Kidney epithelial cell (primary cell): ENCODE results near the gene UBE3C. TPM values are rescaled to one million over a fixed set of nuclear protein-coding genes. Genes with fewer than 3 reads are reported as not detected.

ENCODE experiments used
- DNase-seq: peaks from one replicate; pipeline ENCODE4 v3.0.0-alpha.2; 2010; ENCODE audit warnings: low read depth
- H3K27me3 ChIP-seq: 2 replicates; pipeline ENCODE4 v1.6.0; 2011; ENCODE audit warnings: low read length; ENCODE audit not compliant: control insufficient read depth, insufficient read depth
- H3K36me3 ChIP-seq: 2 replicates; pipeline ENCODE4 v1.5.1; 2011; ENCODE audit warnings: low read length; ENCODE audit not compliant: control insufficient read depth, insufficient read depth
- H3K4me3 ChIP-seq: 2 replicates; pipeline ENCODE4 v1.5.1; 2011; ENCODE audit warnings: low read depth, mild to moderate bottlenecking, control low read depth, low read length
- total RNA-seq: library from RNA; depleted of rRNA; stranded (reverse); fragments of >200 nt; gene quantifications from 2 replicates; pipeline ENCODE4 v1.2.3, GENCODE V29; 2015
- TF ChIP-seq, protein P1 (sequence below): IDR thresholded peaks from 2 replicates; pipeline ENCODE4 v1.5.1; 2011; ENCODE audit warnings: mild to moderate bottlenecking, moderate library complexity, low read length, control low read depth, inconsistent platforms; ENCODE audit not compliant: insufficient read depth, poor library complexity, severe bottlenecking

UBE3C gene
- total RNA-seq: 74.1 and 76.9 TPM in 2 replicates

DNA sequence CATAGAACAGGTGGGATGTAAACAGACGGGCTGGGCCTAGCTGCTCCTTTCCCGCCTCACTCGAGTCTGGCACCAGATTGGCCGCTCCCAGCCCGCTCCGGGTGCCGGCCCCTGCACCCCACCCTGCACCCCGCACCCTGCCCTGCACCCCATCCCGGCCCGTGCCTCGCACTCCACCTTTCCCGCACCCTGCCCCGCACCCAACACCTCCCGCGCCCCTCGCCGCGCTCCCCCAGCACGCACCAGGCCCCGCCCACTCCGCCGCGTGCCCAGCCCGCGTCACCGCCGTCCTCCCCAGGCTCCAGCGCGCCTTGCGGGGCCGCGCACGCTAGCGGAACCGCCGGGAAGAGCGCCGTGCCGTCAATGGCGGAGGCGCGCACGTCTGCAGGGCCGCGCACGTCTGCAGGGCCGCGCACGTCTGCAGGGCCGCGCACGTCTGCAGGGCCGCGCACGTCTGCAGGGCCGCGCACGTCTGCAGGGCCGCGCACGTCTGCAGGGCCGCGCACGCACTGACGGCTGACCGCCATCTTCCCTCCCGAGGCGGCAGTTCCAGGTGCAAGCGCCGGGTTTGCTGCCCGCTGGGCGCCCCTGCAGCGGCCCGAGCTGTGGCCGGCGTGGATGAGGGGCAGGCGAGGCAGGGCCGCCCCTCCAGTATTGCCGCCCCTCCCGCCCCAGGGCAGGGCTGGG lies at the start of gene UBE3C:
Gene UBE3C, plus strand, starts transcription at position 503 of the 687 bp plus-strand sequence. CDS start 347 bp downstream, outside the sequence.
- peak; percentile 41 for DNase-seq
- TF ChIP-seq, protein P1, sequence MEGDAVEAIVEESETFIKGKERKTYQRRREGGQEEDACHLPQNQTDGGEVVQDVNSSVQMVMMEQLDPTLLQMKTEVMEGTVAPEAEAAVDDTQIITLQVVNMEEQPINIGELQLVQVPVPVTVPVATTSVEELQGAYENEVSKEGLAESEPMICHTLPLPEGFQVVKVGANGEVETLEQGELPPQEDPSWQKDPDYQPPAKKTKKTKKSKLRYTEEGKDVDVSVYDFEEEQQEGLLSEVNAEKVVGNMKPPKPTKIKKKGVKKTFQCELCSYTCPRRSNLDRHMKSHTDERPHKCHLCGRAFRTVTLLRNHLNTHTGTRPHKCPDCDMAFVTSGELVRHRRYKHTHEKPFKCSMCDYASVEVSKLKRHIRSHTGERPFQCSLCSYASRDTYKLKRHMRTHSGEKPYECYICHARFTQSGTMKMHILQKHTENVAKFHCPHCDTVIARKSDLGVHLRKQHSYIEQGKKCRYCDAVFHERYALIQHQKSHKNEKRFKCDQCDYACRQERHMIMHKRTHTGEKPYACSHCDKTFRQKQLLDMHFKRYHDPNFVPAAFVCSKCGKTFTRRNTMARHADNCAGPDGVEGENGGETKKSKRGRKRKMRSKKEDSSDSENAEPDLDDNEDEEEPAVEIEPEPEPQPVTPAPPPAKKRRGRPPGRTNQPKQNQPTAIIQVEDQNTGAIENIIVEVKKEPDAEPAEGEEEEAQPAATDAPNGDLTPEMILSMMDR: no peak
- peaks cover 1% of the 10 kb centered on the region for H3K36me3 ChIP-seq
- no peaks in the 10 kb centered on the region for H3K27me3 ChIP-seq
- peak within 1 kb of the TSS; percentile 90 for H3K4me3 ChIP-seq

DNA sequence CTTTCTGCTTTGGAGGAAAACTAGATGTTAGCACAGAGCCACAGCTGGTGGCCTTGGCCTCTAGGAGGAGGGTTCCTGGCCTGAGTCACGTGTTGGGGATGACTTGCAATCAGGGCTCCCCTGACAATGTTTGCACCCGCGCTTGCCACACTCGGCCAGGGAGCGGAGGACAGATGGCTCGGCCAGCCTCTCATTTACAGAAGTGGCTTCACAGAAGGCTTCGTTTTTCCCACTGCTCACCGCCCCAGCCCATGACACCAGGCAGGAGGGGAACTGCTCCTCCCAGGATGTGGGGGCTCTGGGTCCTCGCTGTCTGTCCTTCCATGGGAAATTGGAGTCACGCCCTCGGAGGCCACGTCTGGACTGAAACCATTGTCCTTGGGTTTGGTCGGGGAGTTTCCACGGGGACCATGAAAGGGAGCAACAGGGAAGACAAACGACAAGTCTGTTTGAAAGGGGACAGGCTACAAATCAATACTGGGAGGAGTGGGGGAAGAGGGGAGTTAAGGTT lies 49.6 kb upstream of the UBE3C start:
- TF ChIP-seq, protein P1: no peak
- no peak overlapping the region for H3K4me3 ChIP-seq
- DNase-seq: no peak

DNA sequence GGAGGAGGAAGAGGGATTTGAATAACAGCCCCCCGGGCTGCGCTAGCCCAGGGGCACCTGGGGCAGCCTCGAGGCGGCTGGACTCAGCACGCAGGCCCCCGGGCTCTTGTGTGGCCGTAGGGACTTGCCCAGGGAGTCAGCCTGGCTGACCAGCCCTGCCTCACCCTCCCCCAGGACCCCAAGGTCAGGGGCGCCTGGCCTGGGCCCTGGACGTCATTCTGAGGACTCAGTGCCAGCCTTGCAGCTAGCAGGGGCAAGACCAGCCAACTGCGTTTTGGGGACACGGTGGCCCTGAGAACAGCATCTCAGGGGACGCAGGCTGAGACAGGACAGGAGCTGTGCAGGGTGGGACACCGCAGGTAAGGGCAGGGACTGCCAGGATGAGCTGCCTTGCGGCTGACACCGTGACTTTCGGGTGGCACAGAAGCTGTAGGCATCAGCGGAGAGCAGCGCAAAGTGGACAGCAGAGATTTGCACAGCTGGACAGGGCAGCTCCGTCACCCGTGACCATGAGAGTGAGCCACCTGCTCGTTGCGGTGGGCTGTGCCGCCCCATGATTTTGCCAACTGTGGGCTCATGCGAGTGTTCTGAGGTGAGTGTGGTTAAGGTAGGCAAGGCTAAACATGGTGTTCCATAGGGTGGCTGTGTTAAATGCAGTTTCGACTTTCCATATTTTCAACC lies 48.1 kb upstream of the UBE3C start:
- DNase-seq: no peak
- no peaks in the 10 kb centered on the region for H3K36me3 ChIP-seq
- TF ChIP-seq, protein P1: no peak
- no peak overlapping the region for H3K4me3 ChIP-seq
- peaks cover 5% of the 10 kb centered on the region for H3K27me3 ChIP-seq

More for the DNA sequence above, 49.6 kb upstream of the UBE3C start:
- Histone ChIP-seq H3K36me3 (no peaks in the 10 kb centered on the region), H3K27me3 (peaks cover 5% of the 10 kb centered on the region)

DNA sequence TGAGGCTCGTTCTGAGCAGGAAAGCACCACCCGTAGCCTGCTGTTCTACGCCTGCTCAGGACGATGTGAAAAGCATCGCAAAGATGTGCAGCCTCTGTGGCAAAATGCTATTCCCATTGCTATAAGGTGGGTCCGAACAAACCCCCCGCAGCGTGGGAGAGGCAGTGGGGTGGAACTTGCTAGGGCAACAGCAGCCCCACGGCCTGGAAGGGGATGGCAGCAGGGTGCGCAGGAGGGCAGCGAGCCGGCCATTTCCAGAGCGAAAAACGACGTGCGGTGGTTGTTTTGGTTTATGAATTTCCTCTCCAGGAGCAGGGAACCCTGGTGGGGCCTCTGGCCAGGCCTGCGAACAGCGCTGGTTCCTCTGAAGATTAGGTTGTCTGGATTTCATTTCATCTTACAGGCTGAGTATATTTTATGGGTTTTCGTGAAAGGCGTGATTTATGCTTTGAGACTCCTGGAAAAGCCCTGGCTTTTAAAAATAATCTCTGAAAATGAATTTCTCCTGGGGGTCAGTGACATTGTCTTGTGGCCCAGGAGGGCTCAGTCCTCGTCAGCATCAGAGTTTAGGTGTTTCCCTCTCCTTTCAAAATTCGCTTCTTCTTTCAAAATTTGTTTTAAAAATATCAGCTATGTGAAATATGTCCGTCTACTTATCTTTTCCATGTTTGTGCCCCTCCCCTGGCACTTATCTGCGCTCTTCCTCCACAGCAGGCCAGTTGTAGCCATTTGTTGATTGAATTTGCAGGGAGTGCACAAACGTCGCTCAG lies 42.3 kb upstream of the UBE3C start:
- H3K27me3 ChIP-seq: peaks cover 12% of the 10 kb centered on the region
- TF ChIP-seq, protein P1: no peak
- no peak overlapping the region for H3K4me3 ChIP-seq
- no peaks in the 10 kb centered on the region for H3K36me3 ChIP-seq
- no peak for DNase-seq

DNA sequence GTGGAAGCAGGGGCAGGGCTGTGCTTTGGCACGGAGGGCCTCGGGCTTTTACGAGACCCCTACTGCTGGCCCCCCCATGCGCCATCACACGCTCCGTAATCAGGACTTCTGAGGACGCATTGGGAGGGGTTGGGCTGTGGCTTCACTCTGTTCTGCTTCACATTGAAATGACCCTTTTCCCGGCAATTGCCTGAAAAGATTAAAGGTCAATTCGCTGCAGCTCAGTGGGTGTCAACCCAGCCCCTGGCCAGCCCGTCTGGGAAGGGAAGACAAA lies 41.7 kb upstream of the UBE3C start:
- H3K27me3 ChIP-seq: peaks cover 12% of the 10 kb centered on the region
- H3K4me3 ChIP-seq: no peak overlapping the region
- TF ChIP-seq, protein P1: no peak
- H3K36me3 ChIP-seq: no peaks in the 10 kb centered on the region
- DNase-seq: no peak
